PC-3 (cell line): ENCODE results near the gene SERAC1. TPM values are rescaled to one million over a fixed set of nuclear protein-coding genes. Genes with fewer than 3 reads are reported as not detected.

Experiments used
- ATAC-seq: fragments of 200-7000 bp; cut with Tn5 transposase; 2 replicates; pipeline ENCODE4 v1.9.1; 2020; ENCODE audit warnings: mild to moderate bottlenecking, moderate library complexity
- BruUV-seq: library from RNA; stranded (reverse); fragments of 400-500 nt; replicated peaks from 2 replicates; lab custom pipeline; 2021; lab: Mats Ljungman, UMichigan
- CTCF ChIA-PET: fragments of 300-600 bp; sonication (Branson Sonifier 250); formaldehyde crosslinking; loops from one replicate; lab custom pipeline; 2022; ENCODE audit warnings: antibody characterized with exemption; lab: Charles Lee
- POLR2A ChIA-PET: fragments of 300-600 bp; sonication (Branson Sonifier 250); formaldehyde crosslinking; loops from one replicate; lab custom pipeline; 2022; ENCODE audit warnings: antibody characterized with exemption; ENCODE audit not compliant: unreplicated experiment; lab: Charles Lee
- DNase-seq: peaks from one replicate; pipeline ENCODE4 v3.0.0-alpha.2; 2015
- H2AFZ ChIP-seq: fragments of 300-600 bp; sonication (generic); 2 replicates; pipeline ENCODE4 v1.6.0; 2016; ENCODE audit warnings: antibody characterized with exemption, low read length
- H3F3A ChIP-seq: fragments of 300-600 bp; sonication (generic); one replicate; pipeline ENCODE4 v1.6.0; 2017; ENCODE audit warnings: antibody characterized with exemption, low read length, control low read depth, mild to moderate bottlenecking; ENCODE audit not compliant: unreplicated experiment
- H3K27ac ChIP-seq: fragments of 300-600 bp; sonication (generic); 2 replicates; pipeline ENCODE4 v1.5.1; 2016; ENCODE audit warnings: mild to moderate bottlenecking, low read length
- H3K27me3 ChIP-seq: fragments of 300-600 bp; sonication (generic); 2 replicates; pipeline ENCODE4 v1.6.1; 2016; ENCODE audit warnings: low read length, mixed read lengths
- H3K36me3 ChIP-seq: fragments of 300-600 bp; sonication (generic); 2 replicates; pipeline ENCODE4 v1.6.1; 2016; ENCODE audit warnings: low read depth, mixed run types, low read length, mixed read lengths
- H3K4me1 ChIP-seq: fragments of 300-600 bp; sonication (generic); 2 replicates; pipeline ENCODE4 v1.5.1; 2016; ENCODE audit warnings: low read length; ENCODE audit not compliant: insufficient read depth
- H3K4me2 ChIP-seq: fragments of 300-600 bp; sonication (generic); 2 replicates; pipeline ENCODE4 v1.6.0; 2016; ENCODE audit warnings: low read length
- H3K4me3 ChIP-seq: fragments of 300-600 bp; sonication (generic); 2 replicates; pipeline ENCODE4 v1.5.1; 2016; ENCODE audit warnings: mild to moderate bottlenecking, low read length, mixed read lengths
- H3K79me2 ChIP-seq: fragments of 300-600 bp; sonication (generic); 2 replicates; pipeline ENCODE4 v1.6.1; 2017; ENCODE audit warnings: low read length, mixed read lengths
- H3K9ac ChIP-seq: fragments of 300-600 bp; sonication (generic); 2 replicates; pipeline ENCODE4 v1.6.0; 2016; ENCODE audit warnings: mild to moderate bottlenecking, low read length
- H3K9me2 ChIP-seq: fragments of 300-600 bp; sonication (generic); replicated peaks from 2 replicates; pipeline ENCODE4 v1.6.1; 2016; ENCODE audit warnings: mixed run types, low read length, mixed read lengths
- H3K9me3 ChIP-seq: fragments of 300-600 bp; sonication (generic); 2 replicates; pipeline ENCODE4 v1.6.1; 2016; ENCODE audit warnings: low read length, mixed read lengths
- H4K20me1 ChIP-seq: fragments of 300-600 bp; sonication (generic); 2 replicates; pipeline ENCODE4 v1.6.1; 2016; ENCODE audit warnings: low read length, mixed read lengths
- EZH2 ChIP-seq: fragments of 300-600 bp; sonication (generic); IDR thresholded peaks from one replicate; pipeline ENCODE4 v1.6.1; 2017; ENCODE audit warnings: antibody characterized with exemption, mild to moderate bottlenecking, low read length; ENCODE audit not compliant: unreplicated experiment
- EZH2phosphoT487 ChIP-seq: fragments of 300-600 bp; sonication (generic); IDR thresholded peaks from 2 replicates; pipeline ENCODE4 v1.6.1; 2018; ENCODE audit warnings: mild to moderate bottlenecking, antibody characterized with exemption, low read length, borderline replicate concordance
- intact Hi-C: fragments of 100-400 bp; cut with micrococcal nuclease; formaldehyde crosslinking; loops from 2 replicates; pipeline ENCODE4 v1.9.0; 2023
- total RNA-seq: library from RNA; depleted of rRNA; stranded (reverse); fragments of >200 nt; gene quantifications from 2 replicates; pipeline ENCODE4 v1.2.3, GENCODE V29; 2014
- TF ChIP-seq, protein P1 (sequence below): fragments of 300-600 bp; sonication (generic); conservative IDR thresholded peaks from 2 replicates; pipeline ENCODE4 v1.5.1; 2017; ENCODE audit warnings: antibody characterized with exemption, low read depth, mild to moderate bottlenecking, low read length

Gene SERAC1
- total RNA-seq, 1 experiment from 2014 or later: 3.9 TPM

DNA sequence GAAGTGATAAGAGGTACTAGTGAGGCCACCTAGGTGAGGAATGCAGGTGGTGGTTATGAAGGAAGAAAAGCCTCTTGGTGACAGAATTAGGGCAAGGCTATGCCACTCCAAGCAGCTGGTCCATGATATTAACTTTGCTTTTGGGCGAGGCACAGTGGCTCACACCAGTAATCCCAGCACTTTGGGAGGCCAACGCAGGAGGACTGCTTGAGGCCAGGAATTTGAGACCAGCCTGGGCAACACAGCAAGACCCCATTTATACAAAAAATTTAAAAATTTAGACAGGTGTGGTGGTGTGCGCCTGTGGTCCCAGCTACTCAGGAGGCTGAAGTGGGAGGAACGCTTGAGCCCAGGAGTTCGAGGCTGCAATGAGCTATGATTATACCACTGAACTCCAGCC lies 56.1 kb downstream of the SERAC1 start:
- BruUV-seq: no TSS peak
- Histone ChIP-seq H3K27me3 (no peaks in the 10 kb centered on the region), H3K36me3 (no peaks in the 10 kb centered on the region), H3K27ac (no peak overlapping the region), H3K9ac (no peak overlapping the region), H3K9me2 (no peaks in the 10 kb centered on the region), H3K4me2 (no peak overlapping the region), H3K9me3 (no peaks in the 10 kb centered on the region), H3K4me3 (no peak overlapping the region), H2AFZ (no peak overlapping the region), H3F3A (no peaks in the 10 kb centered on the region), H4K20me1 (no peaks in the 10 kb centered on the region), H3K79me2 (no peaks in the 10 kb centered on the region), H3K4me1 (no peaks in the 10 kb centered on the region)
- ChIA-PET CTCF (no interaction called here), POLR2A (no interaction called here)
- TF ChIP-seq, protein P1, sequence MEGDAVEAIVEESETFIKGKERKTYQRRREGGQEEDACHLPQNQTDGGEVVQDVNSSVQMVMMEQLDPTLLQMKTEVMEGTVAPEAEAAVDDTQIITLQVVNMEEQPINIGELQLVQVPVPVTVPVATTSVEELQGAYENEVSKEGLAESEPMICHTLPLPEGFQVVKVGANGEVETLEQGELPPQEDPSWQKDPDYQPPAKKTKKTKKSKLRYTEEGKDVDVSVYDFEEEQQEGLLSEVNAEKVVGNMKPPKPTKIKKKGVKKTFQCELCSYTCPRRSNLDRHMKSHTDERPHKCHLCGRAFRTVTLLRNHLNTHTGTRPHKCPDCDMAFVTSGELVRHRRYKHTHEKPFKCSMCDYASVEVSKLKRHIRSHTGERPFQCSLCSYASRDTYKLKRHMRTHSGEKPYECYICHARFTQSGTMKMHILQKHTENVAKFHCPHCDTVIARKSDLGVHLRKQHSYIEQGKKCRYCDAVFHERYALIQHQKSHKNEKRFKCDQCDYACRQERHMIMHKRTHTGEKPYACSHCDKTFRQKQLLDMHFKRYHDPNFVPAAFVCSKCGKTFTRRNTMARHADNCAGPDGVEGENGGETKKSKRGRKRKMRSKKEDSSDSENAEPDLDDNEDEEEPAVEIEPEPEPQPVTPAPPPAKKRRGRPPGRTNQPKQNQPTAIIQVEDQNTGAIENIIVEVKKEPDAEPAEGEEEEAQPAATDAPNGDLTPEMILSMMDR: no peak
- TF ChIP-seq EZH2phosphoT487 (no peak), EZH2 (no peak)
- DNase-seq: no peak
- ATAC-seq: no peak
- intact Hi-C loops: no loop called here

GRCh38 chr6:158110986-158111385 lies 57.1 kb downstream of the SERAC1 start:
- CTCF ChIA-PET: no interaction called here
- BruUV-seq: no TSS peak
- no peak for ATAC-seq

GRCh38 chr6:158109748-158110147 lies 58.3 kb downstream of the SERAC1 start:
- no peaks in the 10 kb centered on the region for H3K9me2 ChIP-seq
- POLR2A ChIA-PET: no interaction called here
- no peak overlapping the region for H3K4me3 ChIP-seq
- no peak for TF ChIP-seq EZH2phosphoT487
- no peak for TF ChIP-seq EZH2
- TF ChIP-seq, protein P1: no peak
- H3F3A ChIP-seq: no peaks in the 10 kb centered on the region
- no peaks in the 10 kb centered on the region for H4K20me1 ChIP-seq
- no peak overlapping the region for H3K9ac ChIP-seq
- H3K27ac ChIP-seq: no peak overlapping the region
- H2AFZ ChIP-seq: no peak overlapping the region
- CTCF ChIA-PET: no interaction called here
- H3K9me3 ChIP-seq: no peaks in the 10 kb centered on the region
- H3K4me2 ChIP-seq: no peak overlapping the region
- ATAC-seq: no peak
- H3K36me3 ChIP-seq: no peaks in the 10 kb centered on the region
- no TSS peak for BruUV-seq
- no peaks in the 10 kb centered on the region for H3K4me1 ChIP-seq
- H3K27me3 ChIP-seq: no peaks in the 10 kb centered on the region
- no peak for DNase-seq
- intact Hi-C loops: no loop called here
- H3K79me2 ChIP-seq: no peaks in the 10 kb centered on the region

More at GRCh38 chr6:158110986-158111385, 57.1 kb downstream of the SERAC1 start:
- TF ChIP-seq EZH2phosphoT487: no peak
- TF ChIP-seq, protein P1: no peak
- TF ChIP-seq EZH2: no peak
- Histone ChIP-seq H3K36me3 (no peaks in the 10 kb centered on the region), H2AFZ (no peak overlapping the region), H3K9me3 (no peaks in the 10 kb centered on the region), H3K9ac (no peak overlapping the region), H3K27me3 (no peaks in the 10 kb centered on the region), H3K4me1 (no peaks in the 10 kb centered on the region), H3F3A (no peaks in the 10 kb centered on the region), H3K27ac (no peak overlapping the region), H3K4me3 (no peak overlapping the region), H4K20me1 (no peaks in the 10 kb centered on the region), H3K9me2 (no peaks in the 10 kb centered on the region), H3K79me2 (no peaks in the 10 kb centered on the region), H3K4me2 (no peak overlapping the region)
- POLR2A ChIA-PET: interaction anchor here (0.6 to 0.7 kb wide), 2 partner anchors 43 to 954 kb away, joined by 3 to 4 read pairs; no protein-coding TSS in a partner anchor
- no peak for DNase-seq
- intact Hi-C loops: no loop called here
